ENCODE measurements around the gene PTPRA. TPM values are rescaled to one million over a fixed set of nuclear protein-coding genes. Genes with fewer than 3 reads are reported as not detected.

Gene PTPRA
- total RNA-seq, 2 experiments from 2014 or later = 33.3 to 47.2 TPM

GRCh38 chr20:2911200-2911599, 37.9 kb downstream of the PTPRA start:
- TF ChIP-seq CTCF (conservative IDR thresholded peaks at IDR 0.05; ENCODE audit: low read length) (no peak), EZH2phosphoT487 (IDR thresholded peaks at IDR 0.05; ENCODE audit: borderline replicate concordance, low read depth, low read length) (no peak)
- Histone ChIP-seq H3K4me2 (ENCODE audit: low read length) (no peak overlapping the region), H3K27ac (ENCODE audit: low read depth, low read length, poor library complexity, severe bottlenecking) (no peak overlapping the region), H3K4me1 (ENCODE audit: insufficient read depth, low read length, poor library complexity, severe bottlenecking) (no peaks in the 10 kb centered on the region), H2AFZ (ENCODE audit: low read length) (no peak overlapping the region), H3K79me2 (ENCODE audit: insufficient read depth, low read depth, low read length) (peaks cover 10% of the 10 kb centered on the region; the same call in 1 of the 2 replicates), H3K9me3 (ENCODE audit: low read length) (no peaks in the 10 kb centered on the region), H3K36me3 (ENCODE audit: insufficient read depth, low read length) (peaks cover 3% of the 10 kb centered on the region), H3K9me2 (ENCODE audit: insufficient read depth, low read length) (no peaks in the 10 kb centered on the region), H3K4me3 (ENCODE audit: low read depth, low read length, poor library complexity, severe bottlenecking) (no peak overlapping the region), H4K20me1 (ENCODE audit: insufficient read depth, low read length) (no peaks in the 10 kb centered on the region)
- no peak for DNase-seq (ENCODE audit: low spot score)
- POLR2A ChIA-PET = no interaction called here
- intact Hi-C loops (cut with micrococcal nuclease; ENCODE audit: unreplicated experiment) = no loop called here
- CTCF ChIA-PET (ENCODE audit: unreplicated experiment) = no interaction called here
- no TSS peak for BruUV-seq (replicated peaks)

GRCh38 chr20:2914160-2914559, 40.9 kb downstream of the PTPRA start:
- no TSS peak for BruUV-seq (replicated peaks)
- Histone ChIP-seq H3K4me2 (ENCODE audit: low read length) (no peak overlapping the region), H3K9me3 (ENCODE audit: low read length) (no peaks in the 10 kb centered on the region), H4K20me1 (ENCODE audit: insufficient read depth, low read length) (no peaks in the 10 kb centered on the region), H2AFZ (ENCODE audit: low read length) (no peak overlapping the region), H3K9me2 (ENCODE audit: insufficient read depth, low read length) (no peaks in the 10 kb centered on the region), H3K4me1 (ENCODE audit: insufficient read depth, low read length, poor library complexity, severe bottlenecking) (no peaks in the 10 kb centered on the region), H3K27ac (ENCODE audit: low read depth, low read length, poor library complexity, severe bottlenecking) (no peak overlapping the region), H3K79me2 (ENCODE audit: insufficient read depth, low read depth, low read length) (peaks cover 6% of the 10 kb centered on the region; the same call in 1 of the 2 replicates), H3K36me3 (ENCODE audit: insufficient read depth, low read length) (peaks cover 8% of the 10 kb centered on the region), H3K4me3 (ENCODE audit: low read depth, low read length, poor library complexity, severe bottlenecking) (no peak overlapping the region)
- intact Hi-C loops (cut with micrococcal nuclease; ENCODE audit: unreplicated experiment) = no loop called here
- TF ChIP-seq CTCF (conservative IDR thresholded peaks at IDR 0.05; ENCODE audit: low read length) (peak; percentile 59; the same call in 1 of the 2 replicates), EZH2phosphoT487 (IDR thresholded peaks at IDR 0.05; ENCODE audit: borderline replicate concordance, low read depth, low read length) (no peak)
- ChIA-PET POLR2A (no interaction called here), CTCF (ENCODE audit: unreplicated experiment) (no interaction called here)
- DNase-seq (ENCODE audit: low spot score) = peak; percentile 12

- Histone ChIP-seq H3K36me3 (ENCODE audit: insufficient read depth, low read length) (peaks cover 8% of the 10 kb centered on the region), H2AFZ (ENCODE audit: low read length) (no peak overlapping the region), H4K20me1 (ENCODE audit: insufficient read depth, low read length) (0 out of 2 replicates have a peak, but pooled peaks cover 6% of the 10 kb centered on the region), H3K79me2 (ENCODE audit: insufficient read depth, low read depth, low read length) (0 out of 2 replicates have a peak, but pooled peaks cover 3% of the 10 kb centered on the region), H3K9me2 (ENCODE audit: insufficient read depth, low read length) (no peaks in the 10 kb centered on the region), H3K4me3 (ENCODE audit: low read depth, low read length, poor library complexity, severe bottlenecking) (no peak overlapping the region), H3K9me3 (ENCODE audit: low read length) (no peaks in the 10 kb centered on the region), H3K4me1 (ENCODE audit: insufficient read depth, low read length, poor library complexity, severe bottlenecking) (peaks cover 8% of the 10 kb centered on the region), H3K4me2 (ENCODE audit: low read length) (no peak overlapping the region), H3K27ac (ENCODE audit: low read depth, low read length, poor library complexity, severe bottlenecking) (no peak overlapping the region)
- TF ChIP-seq EZH2phosphoT487 (IDR thresholded peaks at IDR 0.05; ENCODE audit: borderline replicate concordance, low read depth, low read length) (no peak), CTCF (conservative IDR thresholded peaks at IDR 0.05; ENCODE audit: low read length) (no peak)
- intact Hi-C loops (cut with micrococcal nuclease; ENCODE audit: unreplicated experiment) = loop anchor here (5.0 kb wide), 1 partner anchor 85 kb away; no protein-coding TSS in a partner anchor
- no TSS peak for BruUV-seq (replicated peaks)
- CTCF ChIA-PET (ENCODE audit: unreplicated experiment) = no interaction called here
- POLR2A ChIA-PET = interaction anchor here (0.7 to 1.2 kb wide), 2 partner anchors 10 to 135 kb away, joined by 4 read pairs; no protein-coding TSS in a partner anchor
- DNase-seq (ENCODE audit: low spot score) = no peak
Measured at GRCh38 chr20:2917266-2917665, 44.0 kb downstream of the PTPRA start.
